HG02938 (cell line): ENCODE data around the gene ERLEC1.
A peak's percentile ranks its signal among the peaks of the same experiment; 100 is the strongest.
"Not testable (repeated sequence)": the region's sequence is repeated elsewhere in the genome, so short reads cannot be mapped to it uniquely, and the experiment has no call there.

Experiments used
- ATAC-seq: cut with Tn5 transposase; IDR thresholded peaks from one replicate; pipeline ENCODE4 v1.9.1; 2021; ENCODE audit warnings: mild to moderate bottlenecking, moderate library complexity; ENCODE audit not compliant: unreplicated experiment

The ERLEC1 gene

DNA sequence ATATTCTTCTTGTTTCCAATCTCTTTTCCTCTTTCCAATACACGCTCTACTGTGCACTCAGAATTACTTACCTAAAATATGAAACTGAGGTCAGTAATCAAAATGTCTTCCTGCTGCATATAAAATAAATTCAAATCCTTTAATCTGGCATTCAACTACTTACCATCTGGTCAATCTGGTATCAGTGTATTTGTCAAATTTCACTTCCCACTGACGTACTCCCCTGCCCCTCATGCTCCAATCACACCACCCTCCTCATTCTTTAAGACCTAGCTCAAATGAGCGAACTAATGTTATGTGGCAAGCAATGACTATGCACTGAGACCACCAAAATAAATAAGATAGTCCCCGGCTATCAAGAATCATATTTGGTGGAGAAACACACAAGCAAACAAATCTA is 6.8 kb upstream of the ERLEC1 start:
- ATAC-seq, result no peak

DNA sequence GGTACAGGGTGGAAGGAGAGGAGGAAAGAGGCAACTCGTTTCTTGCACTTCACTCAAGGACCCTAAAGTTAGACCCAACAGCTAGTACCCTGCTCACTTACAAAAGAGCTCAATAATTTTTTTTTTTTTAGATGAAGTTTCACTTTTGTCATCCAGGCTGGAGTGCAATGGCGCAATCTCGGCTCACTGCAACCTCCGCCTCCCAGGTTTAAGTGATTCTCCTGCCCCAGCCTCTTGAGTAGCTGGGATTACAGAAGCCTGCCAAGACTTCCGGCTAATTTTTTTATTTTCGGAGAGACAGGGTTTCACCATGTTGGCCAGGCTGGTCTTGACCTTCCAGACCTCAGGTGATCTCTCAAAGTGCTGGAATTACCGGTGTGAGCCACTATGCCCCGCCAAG is 4.2 kb upstream of the ERLEC1 start:
- ATAC-seq, result no peak

DNA sequence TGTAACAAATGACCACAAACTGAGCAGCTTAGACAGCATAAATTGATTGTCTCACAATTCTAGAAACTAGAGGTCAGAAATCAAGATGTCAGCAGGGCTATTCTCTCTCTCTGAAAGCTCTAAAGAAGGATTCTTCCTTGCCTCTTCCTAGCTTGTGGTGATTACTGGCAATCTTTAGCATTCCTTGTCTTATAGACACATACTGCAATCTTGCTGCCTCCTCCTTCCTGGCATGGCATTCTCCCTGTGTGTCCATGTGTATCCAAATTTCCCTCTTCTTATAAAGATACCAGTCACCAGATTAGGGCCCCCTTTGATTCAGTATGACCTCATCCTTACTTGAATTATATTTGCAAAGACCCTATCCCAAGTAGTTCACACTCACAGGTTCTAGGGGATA is 2.4 kb upstream of the ERLEC1 start:
- ATAC-seq, result no peak

DNA sequence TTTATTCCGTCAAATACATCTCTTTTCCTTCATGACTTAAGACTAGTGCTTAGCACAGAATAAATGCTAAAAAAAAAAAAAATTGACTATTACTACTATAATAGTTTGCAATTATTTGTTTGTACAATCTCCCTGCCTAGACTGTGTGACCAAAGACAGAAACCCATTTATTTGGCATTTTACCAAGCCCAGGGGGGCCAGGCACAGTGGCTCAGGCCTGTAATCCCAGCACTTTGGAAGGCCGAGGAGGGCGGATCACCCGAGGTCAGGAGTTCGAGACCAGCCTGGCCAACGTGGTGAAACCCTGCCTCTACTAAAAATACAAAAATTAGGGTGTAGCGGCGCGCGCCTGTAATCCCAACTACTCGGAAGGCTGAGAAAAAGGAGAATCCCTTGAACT is 1.5 kb upstream of the ERLEC1 start:
- no peak for ATAC-seq

DNA sequence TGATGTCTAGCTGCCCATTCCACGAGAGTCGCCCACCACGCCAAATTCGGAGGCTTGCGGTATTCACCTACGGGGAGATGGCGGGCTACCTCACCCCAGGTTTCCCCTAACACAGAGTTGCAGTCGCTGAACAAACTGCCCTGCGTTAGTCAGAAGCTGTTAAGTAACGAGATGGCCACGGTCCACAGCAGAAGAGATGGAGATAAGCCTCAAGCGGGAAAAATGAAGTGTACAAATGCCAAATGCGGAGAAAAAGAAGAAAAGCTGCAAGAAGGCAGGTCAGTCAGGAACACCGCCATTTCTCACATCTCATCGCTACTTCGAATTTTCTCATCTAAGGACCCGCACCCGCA is 516 bp upstream of the ERLEC1 start:
- ATAC-seq, result peak; percentile 23

DNA sequence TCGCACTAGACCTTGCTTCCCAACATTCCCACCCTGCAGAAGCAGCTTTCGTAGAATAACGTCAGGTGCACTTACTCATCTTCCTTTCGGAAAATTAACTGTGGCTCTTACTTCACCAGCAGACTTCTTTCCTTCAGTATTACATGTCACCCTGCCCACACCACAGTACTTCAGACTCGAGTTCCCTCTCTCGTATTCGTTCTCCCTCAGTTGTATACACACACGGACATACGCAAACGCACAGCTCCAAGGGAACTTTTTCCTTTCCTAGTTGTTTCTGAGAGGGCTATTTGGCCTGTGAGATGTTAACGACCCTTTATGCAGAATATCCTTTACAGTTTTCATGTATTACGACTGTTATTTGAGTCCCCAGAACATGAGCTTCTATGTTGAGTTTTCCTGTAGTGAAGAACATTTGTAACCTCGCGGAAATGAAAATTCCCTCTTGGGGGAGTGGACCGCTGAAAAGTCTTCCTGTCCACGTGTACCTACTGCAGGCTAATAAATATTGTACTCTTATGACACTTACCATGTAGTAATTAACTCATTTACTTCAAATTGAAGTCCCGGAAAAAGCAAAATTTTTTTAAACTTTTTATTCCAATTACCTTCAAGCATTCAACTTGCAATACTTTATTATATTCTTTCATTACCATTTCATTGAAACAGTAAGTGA is 908 bp downstream of the ERLEC1 start:
- ATAC-seq, result no peak

DNA sequence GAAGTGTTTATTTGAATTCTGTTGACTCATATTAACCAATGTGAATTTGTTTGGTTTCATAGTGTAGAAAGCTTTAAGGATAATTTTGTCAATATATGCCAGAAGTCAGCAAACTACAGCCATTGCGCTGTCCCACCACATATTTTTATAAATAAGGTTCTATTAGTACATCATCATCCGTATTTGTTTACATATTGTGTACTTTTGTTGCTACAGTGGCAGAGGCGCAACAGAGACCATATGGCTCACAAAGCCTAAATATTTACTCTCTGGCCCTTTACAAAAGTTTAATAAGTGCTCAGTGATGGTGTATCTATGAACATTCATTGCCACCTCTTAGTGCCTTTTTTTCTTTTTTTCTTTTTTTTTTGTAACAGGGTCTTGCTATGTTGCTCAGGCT is 6.4 kb downstream of the ERLEC1 start:
- ATAC-seq, result no peak

DNA sequence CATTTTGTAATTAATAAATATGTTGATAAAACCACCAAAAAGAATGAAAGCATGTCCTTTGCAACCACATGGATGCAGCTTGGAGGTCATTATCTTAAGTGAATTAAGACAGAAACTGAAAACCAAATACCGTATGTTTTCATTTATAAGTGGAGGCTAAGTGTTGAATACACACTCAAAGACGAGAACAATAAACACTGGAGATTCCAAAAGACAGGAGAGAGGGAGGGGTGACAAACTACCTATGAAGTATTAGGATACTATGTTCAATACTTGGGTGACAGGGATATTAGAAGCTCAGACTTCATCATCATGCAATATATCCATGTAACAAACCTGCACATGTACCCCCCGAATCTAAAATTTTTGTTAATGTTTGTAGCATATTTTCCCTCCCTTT is 7.0 kb downstream of the ERLEC1 start:
- no peak for ATAC-seq

DNA sequence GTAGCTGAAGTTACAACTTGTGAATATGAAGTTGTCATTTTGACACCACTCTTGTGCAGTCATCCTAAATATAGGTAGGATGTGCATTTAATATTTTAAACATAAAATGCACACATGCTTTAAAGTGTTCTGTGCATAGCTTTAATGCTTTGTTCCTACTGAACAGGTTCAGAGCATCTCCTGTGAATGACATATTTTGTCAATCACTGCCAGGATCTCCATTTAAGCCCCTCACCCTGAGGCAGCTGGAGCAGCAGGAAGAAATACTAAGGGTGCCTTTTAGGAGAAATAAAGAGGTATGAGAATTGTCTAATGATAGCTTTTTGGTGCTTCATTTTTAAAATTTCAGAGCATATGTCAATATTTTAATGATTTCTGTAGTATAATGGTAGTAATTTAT is 14.7 kb downstream of the ERLEC1 start:
- no peak for ATAC-seq

DNA sequence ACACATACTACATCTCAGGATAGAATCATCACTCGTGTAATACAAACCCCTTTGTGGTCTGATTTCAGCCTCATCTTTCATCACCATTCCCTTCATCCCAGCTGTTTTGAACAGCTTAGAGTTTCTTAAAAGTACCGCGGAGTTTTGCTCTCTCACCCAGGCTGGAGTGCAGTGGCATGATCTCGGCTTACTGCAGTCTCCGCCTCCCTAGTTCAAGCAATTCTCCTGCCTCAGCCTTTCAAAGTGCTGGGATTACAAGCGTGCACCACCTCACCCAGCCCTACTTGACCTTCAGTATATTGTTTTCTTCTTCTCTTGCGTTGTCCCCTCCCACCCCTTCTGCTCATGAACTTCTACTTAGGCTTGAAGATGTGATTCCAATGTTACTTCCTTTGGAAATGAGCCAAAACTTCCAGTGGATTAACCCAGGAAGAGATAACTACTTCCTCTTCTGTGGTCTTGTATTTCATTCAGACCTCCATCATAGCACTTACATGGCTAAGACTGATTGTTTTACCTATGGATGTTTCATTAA is 15.8 kb downstream of the ERLEC1 start:
- no peak for ATAC-seq

DNA sequence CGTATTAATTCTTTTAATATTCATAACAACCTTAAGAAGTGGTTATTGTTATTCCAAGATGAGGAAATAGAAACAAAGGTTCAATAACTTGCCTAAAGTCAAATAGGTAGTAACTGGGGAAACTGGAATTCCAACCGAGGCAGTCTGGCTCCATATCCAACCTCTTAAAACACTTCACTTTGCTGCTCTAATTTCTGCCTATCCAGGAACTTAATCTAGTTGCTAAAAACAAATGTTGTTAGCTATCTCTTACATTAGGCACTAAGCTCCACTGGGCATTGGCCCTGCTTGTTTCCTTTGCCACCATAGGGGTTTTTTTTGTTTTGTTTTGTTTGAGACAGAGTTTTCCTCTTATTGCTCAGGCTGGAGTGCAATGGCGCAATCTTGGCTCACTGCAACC is 24.8 kb downstream of the ERLEC1 start:
- no peak for ATAC-seq

DNA sequence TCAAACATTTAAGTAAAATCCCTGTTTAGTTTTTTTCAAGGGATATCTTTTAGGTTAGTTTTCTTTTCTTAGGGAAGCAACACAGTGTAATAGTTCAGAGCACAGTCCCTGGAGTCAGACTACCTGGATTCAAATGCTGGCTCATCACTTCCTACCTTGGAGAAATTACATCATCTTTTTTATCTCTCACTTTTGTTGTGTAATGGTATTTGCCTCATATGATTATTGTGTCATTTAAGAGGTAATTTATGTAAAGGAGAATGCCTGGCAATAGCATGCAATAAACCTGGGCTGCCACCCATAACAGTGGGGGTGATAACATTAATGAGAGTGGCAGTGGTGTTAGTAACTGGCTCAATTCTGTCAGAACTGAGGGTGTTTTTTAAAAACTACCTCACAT is 26.3 kb downstream of the ERLEC1 start:
- no peak for ATAC-seq

DNA sequence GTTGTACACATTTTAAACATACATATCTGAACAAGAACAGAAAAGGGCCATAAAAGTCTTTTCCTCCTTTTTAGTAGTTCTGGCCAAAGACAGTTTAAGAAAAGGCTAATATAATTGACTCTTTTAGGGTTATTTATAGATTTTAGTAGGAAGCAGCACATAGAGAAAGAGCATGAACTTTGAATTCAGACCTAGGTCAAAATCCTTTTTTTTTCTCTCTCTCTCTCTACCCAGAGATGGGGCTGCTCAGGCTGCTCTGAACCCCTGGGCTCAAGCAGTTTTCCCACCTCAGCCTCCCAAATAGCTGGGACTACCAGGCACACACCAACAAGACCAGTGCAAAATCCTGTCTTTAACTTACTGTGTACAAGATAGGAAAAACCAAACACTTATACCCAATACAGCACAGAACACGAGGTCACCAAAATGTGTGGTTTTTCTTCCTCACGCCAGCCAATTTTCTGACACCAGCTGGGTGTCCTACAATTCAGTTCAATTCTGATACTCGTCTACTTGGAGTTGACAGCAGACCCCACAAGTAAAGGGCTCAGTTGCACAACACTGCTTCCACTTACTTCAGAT is 32.1 kb downstream of the ERLEC1 start:
- no peak for ATAC-seq

DNA sequence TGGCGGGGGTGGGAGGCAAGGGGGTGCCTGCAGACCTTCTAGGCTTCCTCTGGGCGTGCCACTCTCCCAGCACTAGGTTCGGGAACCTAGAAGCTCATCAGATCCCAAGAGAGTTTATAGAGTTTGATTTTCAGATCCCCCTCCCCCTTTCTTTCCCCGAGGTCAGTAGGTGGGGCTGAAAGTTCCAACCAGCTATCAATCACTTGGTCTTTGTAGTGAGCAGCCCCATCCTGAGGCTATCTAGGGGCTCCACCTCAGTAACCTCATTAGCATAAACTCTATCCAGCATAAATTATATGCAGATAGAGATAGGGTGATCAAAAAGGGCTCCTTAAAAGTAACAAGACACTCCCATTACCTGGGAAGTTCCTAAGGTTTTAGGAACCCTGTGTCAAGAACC is 32.8 kb downstream of the ERLEC1 start:
- no peak for ATAC-seq

DNA sequence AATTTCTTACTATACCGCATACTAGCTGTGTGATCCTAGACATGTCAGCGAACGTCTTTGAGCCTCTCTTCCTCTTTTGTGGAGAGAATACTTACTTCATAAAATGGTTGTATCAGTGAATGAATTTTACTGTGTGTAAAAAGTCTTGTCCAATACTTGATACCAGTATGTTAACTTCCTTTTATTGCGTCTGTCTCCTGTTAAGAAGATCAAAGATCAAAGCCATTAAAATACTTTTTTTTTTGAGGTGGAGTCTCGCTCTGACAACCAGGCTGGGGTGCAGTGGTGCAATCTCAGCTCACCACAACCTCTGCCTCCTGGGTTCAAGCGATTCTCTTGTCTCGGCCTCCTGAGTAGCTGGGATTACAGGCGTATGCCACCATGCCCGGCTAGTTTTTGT is 33.2 kb downstream of the ERLEC1 start:
- ATAC-seq, result no peak

DNA sequence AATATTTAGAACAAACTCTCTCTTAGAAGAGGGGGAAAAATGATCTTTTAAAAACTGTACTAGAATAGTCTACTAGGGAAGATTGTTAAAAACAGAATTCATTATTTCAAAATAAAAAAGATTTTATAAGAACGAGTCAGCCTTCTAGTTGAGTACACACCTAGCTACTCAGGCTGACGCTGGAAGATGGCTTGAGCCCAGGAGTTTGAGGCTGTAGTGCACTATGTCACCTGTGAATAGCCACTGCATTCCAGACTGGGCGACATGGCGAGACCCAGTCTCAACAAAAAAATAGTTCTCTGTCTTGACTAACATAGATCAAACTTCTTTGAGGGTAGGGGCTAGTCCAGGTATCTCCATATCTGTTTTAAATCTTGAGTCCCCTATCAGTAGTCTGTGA is 33.9 kb downstream of the ERLEC1 start:
- no peak for ATAC-seq

DNA sequence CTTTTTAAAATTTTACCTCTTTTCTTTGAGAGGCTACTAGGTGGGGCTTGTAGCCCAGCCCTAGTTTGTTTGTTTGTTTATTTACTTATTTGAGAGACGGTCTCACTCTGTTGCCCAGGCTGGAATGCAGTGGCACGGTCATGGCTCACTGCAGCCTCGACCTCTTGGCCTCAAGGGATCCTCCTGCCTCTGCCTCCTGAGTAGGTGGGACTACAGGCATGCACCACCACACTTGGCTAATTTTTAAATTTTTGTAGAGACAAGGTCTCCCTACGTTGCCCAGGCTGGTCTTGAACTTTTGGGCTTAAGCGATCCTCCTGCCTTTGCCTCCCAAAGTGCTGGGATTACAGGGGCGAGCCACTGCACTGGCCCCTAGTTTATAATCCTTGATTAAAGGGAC is 35.0 kb downstream of the ERLEC1 start:
- no peak for ATAC-seq

DNA sequence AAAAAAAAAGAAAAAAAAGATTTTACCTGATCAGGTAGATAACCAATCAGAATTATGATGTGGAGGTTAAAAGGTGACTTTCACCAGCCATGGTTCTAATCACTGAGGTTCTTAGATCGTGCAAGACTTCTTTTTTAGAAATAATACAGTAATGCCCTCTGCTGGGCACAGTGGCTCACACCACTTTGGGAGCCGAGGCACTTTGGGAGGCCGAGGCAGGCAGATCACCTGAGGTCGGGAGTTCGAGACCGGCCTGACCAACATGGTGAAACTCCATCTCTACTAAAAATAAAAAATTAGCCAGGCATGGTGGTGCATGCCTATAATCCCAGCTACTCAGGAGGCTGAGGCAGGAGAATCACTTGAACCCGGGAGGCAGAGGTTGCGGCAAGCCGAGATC is 36.8 kb downstream of the ERLEC1 start:
- not testable (repeated sequence) for ATAC-seq

DNA sequence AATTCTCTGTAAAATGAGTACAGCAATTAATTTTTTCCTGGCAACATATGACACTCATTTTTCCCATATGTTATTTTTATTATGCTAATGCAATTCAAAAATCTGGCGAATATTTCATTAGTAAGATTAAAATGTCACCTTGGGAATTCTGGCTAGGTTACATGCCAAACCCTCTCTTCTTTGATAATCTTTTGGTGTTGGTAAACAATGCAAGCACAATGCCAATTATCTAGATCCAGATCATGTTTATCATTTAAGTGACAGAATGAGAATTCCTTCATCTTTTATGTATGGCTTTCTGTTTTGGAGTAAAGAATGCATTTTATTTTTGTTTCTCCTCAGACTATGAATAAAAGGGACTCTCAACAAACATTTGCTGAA is 39.2 kb downstream of the ERLEC1 start:
- ATAC-seq, result no peak

DNA sequence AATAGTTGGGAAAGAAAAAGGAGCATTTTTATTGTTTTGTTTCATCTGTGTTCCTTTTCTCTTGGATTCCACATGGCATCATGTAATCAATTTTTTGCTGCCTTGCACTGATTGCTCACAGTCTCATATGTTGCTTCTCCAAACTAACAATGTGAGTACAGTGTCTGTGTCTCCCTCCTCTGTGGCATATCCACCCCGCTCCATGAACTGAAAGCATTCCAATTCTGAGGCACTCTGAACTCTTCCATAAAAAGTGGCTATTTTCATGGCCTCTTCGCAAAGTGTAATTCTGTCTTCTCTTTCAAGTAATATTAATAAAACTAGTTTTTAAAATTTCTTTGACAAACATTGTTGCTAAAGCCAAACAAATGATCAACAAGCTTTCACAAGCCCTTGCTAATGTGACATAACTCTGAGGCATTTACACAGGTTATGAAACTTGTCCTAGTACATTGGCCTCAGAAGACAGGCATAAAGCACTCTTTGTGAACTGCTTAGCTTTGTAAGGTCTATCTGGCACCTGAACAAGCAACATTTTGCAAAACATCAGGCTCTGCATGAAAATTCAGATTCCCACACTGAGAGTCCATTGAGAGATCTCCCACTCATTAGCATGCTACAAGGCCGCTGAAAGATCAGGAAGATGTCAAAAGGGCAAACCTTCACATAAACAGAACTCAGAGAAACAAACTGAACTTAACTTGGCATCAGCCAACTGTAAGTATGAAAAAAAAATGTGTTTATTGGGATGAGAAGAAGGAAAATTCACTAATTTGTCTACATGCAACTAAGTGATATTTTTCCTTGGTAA is 39.9 kb downstream of the ERLEC1 start:
- ATAC-seq, result no peak

DNA sequence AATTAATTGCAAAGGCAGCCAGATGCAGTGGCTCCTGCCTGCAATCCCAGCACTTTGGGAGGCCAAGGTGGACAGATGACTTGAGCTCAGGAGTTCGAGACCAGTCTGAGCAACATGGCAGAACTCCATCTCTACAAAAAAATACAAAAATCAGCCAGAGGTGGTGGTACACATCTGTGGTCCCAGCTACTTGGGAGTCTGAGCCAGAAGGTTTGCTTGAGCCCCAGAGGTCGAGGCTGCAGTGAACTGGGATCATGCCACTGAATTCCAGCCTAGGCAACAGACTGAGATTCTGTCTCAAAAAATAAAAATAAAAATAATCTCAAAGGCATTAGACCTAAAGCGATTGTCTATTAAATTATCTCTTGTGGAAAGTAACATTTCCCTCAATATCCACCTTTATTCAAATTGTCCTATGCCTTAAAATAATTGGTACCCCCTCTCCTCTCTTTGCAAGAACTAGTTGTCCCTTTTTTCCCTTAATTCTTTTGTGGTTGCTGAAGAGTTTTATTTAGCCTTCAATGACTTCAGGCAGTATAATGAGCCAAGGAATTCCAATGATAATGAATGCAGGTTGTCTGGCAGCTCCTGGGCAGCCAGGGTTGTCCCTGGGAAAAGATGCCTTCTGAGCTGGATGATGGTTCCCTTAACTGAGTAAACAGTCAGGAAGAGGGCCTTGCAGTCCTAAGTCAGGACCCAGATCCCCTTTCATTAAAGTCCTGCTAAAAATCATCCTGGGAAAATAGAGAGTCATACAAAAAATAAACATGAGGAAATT is 40.7 kb downstream of the ERLEC1 start:
- ATAC-seq, result no peak
